H9 (cell line): ENCODE measurements around the gene ACOT13. TPM values are rescaled to one million over a fixed set of nuclear protein-coding genes. Genes with fewer than 3 reads are reported as not detected.
"Not testable (repeated sequence)": the region's sequence is repeated elsewhere in the genome, so short reads cannot be mapped to it uniquely, and the experiment has no call there.

ENCODE experiments used
- DNase-seq: peaks from one replicate; pipeline ENCODE4 v3.0.0-alpha.2; 2017
- H2AFZ ChIP-seq: one replicate; pipeline ENCODE4 v1.6.1; 2013; ENCODE audit warnings: mild to moderate bottlenecking, low read length, control low read depth, moderate library complexity
- H2AK5ac ChIP-seq: 2 replicates; pipeline ENCODE4 v1.6.1; 2013; ENCODE audit warnings: low read length, control low read depth, mixed read lengths; ENCODE audit not compliant: insufficient read length
- H2BK120ac ChIP-seq: one replicate; pipeline ENCODE4 v1.6.1; 2013; ENCODE audit warnings: low read depth, mild to moderate bottlenecking, low read length, control low read depth, inconsistent platforms; ENCODE audit not compliant: poor library complexity, severe bottlenecking
- H2BK12ac ChIP-seq: 2 replicates; pipeline ENCODE4 v1.6.1; 2013; ENCODE audit warnings: low read length, control low read depth, mixed read lengths, low read depth; ENCODE audit not compliant: insufficient read length
- H2BK15ac ChIP-seq: 2 replicates; pipeline ENCODE4 v1.6.1; 2013; ENCODE audit warnings: low read depth, low read length, control low read depth
- H2BK20ac ChIP-seq: one replicate; pipeline ENCODE4 v1.6.1; 2013; ENCODE audit warnings: low read depth, mild to moderate bottlenecking, low read length, control low read depth, inconsistent platforms; ENCODE audit not compliant: poor library complexity, severe bottlenecking
- H2BK5ac ChIP-seq: 2 replicates; pipeline ENCODE4 v1.6.1; 2013; ENCODE audit warnings: low read length, control low read depth, mixed read lengths; ENCODE audit not compliant: insufficient read length
- H3K14ac ChIP-seq: 2 replicates; pipeline ENCODE4 v1.6.1; 2013; ENCODE audit warnings: low read length, control low read depth; ENCODE audit not compliant: insufficient read depth
- H3K18ac ChIP-seq: 2 replicates; pipeline ENCODE4 v1.6.1; 2013; ENCODE audit warnings: low read depth, mild to moderate bottlenecking, mixed read lengths, low read length, control low read depth; ENCODE audit not compliant: insufficient read length
- H3K23ac ChIP-seq: 2 replicates; pipeline ENCODE4 v1.6.1; 2013; ENCODE audit warnings: low read length, control low read depth, mixed read lengths, low read depth; ENCODE audit not compliant: insufficient read length
- H3K23me2 ChIP-seq: 2 replicates; pipeline ENCODE4 v1.6.1; 2013; ENCODE audit warnings: low read depth, mild to moderate bottlenecking, mixed read lengths, low read length, control low read depth; ENCODE audit not compliant: insufficient read length, poor library complexity, severe bottlenecking
- H3K27ac ChIP-seq: 2 replicates; pipeline ENCODE4 v1.5.1; 2013; ENCODE audit warnings: low read length, control low read depth, mixed read lengths, low read depth; ENCODE audit not compliant: insufficient read length
- H3K27me3 ChIP-seq: 2 replicates; pipeline ENCODE4 v1.6.1; 2013; ENCODE audit warnings: low read length, control low read depth, inconsistent platforms; ENCODE audit not compliant: insufficient read depth
- H3K4ac ChIP-seq: 2 replicates; pipeline ENCODE4 v1.6.1; 2013; ENCODE audit warnings: low read depth, mild to moderate bottlenecking, control low read depth, inconsistent platforms, low read length, moderate library complexity
- H3K4me1 ChIP-seq: 2 replicates; pipeline ENCODE4 v1.6.1; 2013; ENCODE audit warnings: low read length, control low read depth, inconsistent platforms; ENCODE audit not compliant: insufficient read depth
- H3K4me2 ChIP-seq: 2 replicates; pipeline ENCODE4 v1.6.1; 2013; ENCODE audit warnings: low read length, control low read depth, mixed read lengths; ENCODE audit not compliant: insufficient read length, insufficient read depth
- H3K56ac ChIP-seq: 2 replicates; pipeline ENCODE4 v1.6.1; 2013; ENCODE audit warnings: low read depth, mild to moderate bottlenecking, mixed read lengths, low read length, control low read depth; ENCODE audit not compliant: insufficient read length
- H3K79me1 ChIP-seq: 2 replicates; pipeline ENCODE4 v1.6.1; 2013; ENCODE audit warnings: low read depth, mild to moderate bottlenecking, moderate library complexity, low read length, control low read depth, inconsistent platforms; ENCODE audit not compliant: insufficient read depth, poor library complexity, severe bottlenecking
- H3K79me2 ChIP-seq: 2 replicates; pipeline ENCODE4 v1.6.1; 2013; ENCODE audit warnings: low read length, control low read depth, inconsistent platforms; ENCODE audit not compliant: insufficient read depth
- H3K9ac ChIP-seq: 2 replicates; pipeline ENCODE4 v1.6.1; 2013; ENCODE audit warnings: low read length, control low read depth, mixed read lengths; ENCODE audit not compliant: insufficient read length; ENCODE audit errors: extremely low read depth
- H3K9me3 ChIP-seq: one replicate; pipeline ENCODE4 v1.6.1; 2013; ENCODE audit warnings: low read depth, low read length, inconsistent platforms; ENCODE audit not compliant: control insufficient read depth
- H3T11ph ChIP-seq: one replicate; pipeline ENCODE4 v1.6.1; 2013; ENCODE audit warnings: mild to moderate bottlenecking, low read length, control low read depth, inconsistent platforms
- H4K20me1 ChIP-seq: one replicate; pipeline ENCODE4 v1.6.1; 2013; ENCODE audit not compliant: control insufficient read depth, insufficient read length, insufficient read depth
- H4K5ac ChIP-seq: 2 replicates; pipeline ENCODE4 v1.6.1; 2013; ENCODE audit warnings: low read depth, mild to moderate bottlenecking, mixed read lengths, low read length, control low read depth; ENCODE audit not compliant: insufficient read length
- H4K8ac ChIP-seq: replicated peaks from 2 replicates; pipeline ENCODE4 v1.6.1; 2013; ENCODE audit warnings: low read length, control low read depth, mixed read lengths, low read depth; ENCODE audit not compliant: insufficient read length
- H4K91ac ChIP-seq: 2 replicates; pipeline ENCODE4 v1.6.1; 2013; ENCODE audit warnings: low read depth, mild to moderate bottlenecking, moderate library complexity, mixed read lengths, low read length, control low read depth; ENCODE audit not compliant: insufficient read length
- H3K27ac Mint-ChIP-seq, 3 experiments: 2 replicates in 2 of 3; 3 replicates in 1 of 3; pipeline ENCODE4 v1.8.0; 2020 to 2021; ENCODE audit warnings: mixed read lengths in 3 of 3, mild to moderate bottlenecking in 1 of 3, moderate library complexity in 1 of 3
- H3K27me3 Mint-ChIP-seq: 2 replicates; pipeline ENCODE4 v1.8.0; 2021; ENCODE audit warnings: low read depth, mild to moderate bottlenecking, moderate library complexity, mixed read lengths
- H3K36me3 Mint-ChIP-seq, 3 experiments: 2 replicates in 2 of 3; 3 replicates in 1 of 3; pipeline ENCODE4 v1.8.0; 2020 to 2021; ENCODE audit warnings: low read depth in 3 of 3, mixed read lengths in 3 of 3; ENCODE audit not compliant: insufficient read depth in 1 of 3
- H3K4me1 Mint-ChIP-seq, 2 experiments: 2 replicates each; pipeline ENCODE4 v1.8.0; 2020; ENCODE audit warnings: mixed read lengths in 2 of 2
- H3K4me3 Mint-ChIP-seq, 2 experiments: 2 replicates in 1 of 2; 3 replicates in 1 of 2; pipeline ENCODE4 v1.8.0; 2020 to 2021; ENCODE audit warnings: mild to moderate bottlenecking in 2 of 2, mixed read lengths in 2 of 2, moderate library complexity in 1 of 2
- H3K9me3 Mint-ChIP-seq, 2 experiments: 2 replicates in 1 of 2; 3 replicates in 1 of 2; pipeline ENCODE4 v1.8.0; 2020; ENCODE audit warnings: mild to moderate bottlenecking in 2 of 2, mixed read lengths in 2 of 2, moderate library complexity in 1 of 2
- WGBS: extraction: QIAGEN DNeasy Blood & Tissue Kit; methylation state at CpG from one replicate; pipeline ENCODE4 v1.1.7; 2013; ENCODE audit warnings: missing lambda C conversion rate, low lambda C conversion rate, mixed read lengths; ENCODE audit not compliant: insufficient read length; ENCODE audit errors: extremely low coverage; 5-methylcytosine and 5-hydroxymethylcytosine counted together
- total RNA-seq: library from RNA; stranded (reverse); gene quantifications from 2 replicates; pipeline ENCODE4 v1.2.1, GENCODE V29; 2021

Gene ACOT13
- total RNA-seq, 1 experiment from 2014 or later = 38.0 TPM

DNA sequence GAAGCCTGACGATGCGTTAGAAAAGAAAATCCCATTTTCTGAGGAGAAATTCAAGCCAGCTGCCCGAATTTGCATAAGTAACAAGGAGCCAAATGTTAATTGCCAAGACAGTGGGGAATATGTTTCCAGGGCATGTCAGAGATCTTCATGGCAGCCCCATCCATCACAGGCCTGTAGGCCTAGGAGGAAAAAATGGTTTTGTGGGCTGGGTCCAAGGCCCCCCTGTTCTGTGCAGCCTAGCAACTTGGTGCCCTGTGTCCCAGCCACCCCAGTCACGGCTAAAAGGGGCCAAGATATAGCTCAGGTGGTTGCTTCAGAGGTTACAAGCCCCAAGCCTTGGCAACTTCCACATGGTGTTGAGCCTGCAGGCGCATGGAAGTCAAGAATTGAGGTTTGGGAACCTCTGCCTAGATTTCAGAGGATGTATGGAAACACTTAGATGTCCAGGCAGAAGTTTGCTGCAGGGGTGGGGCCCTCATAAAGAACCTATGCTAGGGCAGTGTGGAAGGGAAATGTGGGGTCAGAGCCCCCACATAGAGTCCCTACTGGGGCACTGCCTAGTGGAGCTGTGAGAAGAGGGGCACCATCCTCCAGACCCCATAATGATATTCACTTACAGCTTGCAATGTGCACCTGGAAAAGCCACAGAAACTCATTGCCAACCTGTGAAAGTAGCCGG, 64.7 kb downstream of the ACOT13 start:
- not testable (repeated sequence) for H3K4me1 Mint-ChIP-seq, H2AK5ac ChIP-seq, H3K56ac ChIP-seq, H3K4me1 ChIP-seq, H3K23ac ChIP-seq, H3K4ac ChIP-seq, H3K27me3 ChIP-seq, H3K79me2 ChIP-seq, H3K9me3 ChIP-seq, H3K14ac ChIP-seq, H3K79me1 ChIP-seq, H3K4me2 ChIP-seq, H3K9ac ChIP-seq, DNase-seq, H3K27ac ChIP-seq, H3T11ph ChIP-seq, H2AFZ ChIP-seq, H4K5ac ChIP-seq, H4K8ac ChIP-seq, H3K23me2 ChIP-seq, H2BK5ac ChIP-seq, H4K91ac ChIP-seq, H2BK120ac ChIP-seq, H3K18ac ChIP-seq, H3K27ac Mint-ChIP-seq, H3K4me3 Mint-ChIP-seq, H2BK12ac ChIP-seq, H2BK15ac ChIP-seq, H2BK20ac ChIP-seq, H3K27me3 Mint-ChIP-seq, H4K20me1 ChIP-seq
- no CpG with 5 or more reads among the region's 6 CpGs for WGBS
- Mint-ChIP-seq H3K36me3 (peaks cover 8 to 22% (median 17%) of the 10 kb centered on the region in 3 experiments; a peak in 6 of 7 replicates), H3K9me3 (peaks cover 34 to 37% of the 10 kb centered on the region in 2 experiments)
